GM21717 (cell line): Measurements from ENCODE around the gene SPATA2.
"Not testable (repeated sequence)": the region's sequence is repeated elsewhere in the genome, so short reads cannot be mapped to it uniquely, and the experiment has no call there.

Experiments
- ATAC-seq: cut with Tn5 transposase; IDR thresholded peaks from one replicate; pipeline ENCODE4 v1.9.1; 2021; ENCODE audit warnings: mild to moderate bottlenecking, moderate library complexity; ENCODE audit not compliant: unreplicated experiment

SPATA2 gene, protein sequence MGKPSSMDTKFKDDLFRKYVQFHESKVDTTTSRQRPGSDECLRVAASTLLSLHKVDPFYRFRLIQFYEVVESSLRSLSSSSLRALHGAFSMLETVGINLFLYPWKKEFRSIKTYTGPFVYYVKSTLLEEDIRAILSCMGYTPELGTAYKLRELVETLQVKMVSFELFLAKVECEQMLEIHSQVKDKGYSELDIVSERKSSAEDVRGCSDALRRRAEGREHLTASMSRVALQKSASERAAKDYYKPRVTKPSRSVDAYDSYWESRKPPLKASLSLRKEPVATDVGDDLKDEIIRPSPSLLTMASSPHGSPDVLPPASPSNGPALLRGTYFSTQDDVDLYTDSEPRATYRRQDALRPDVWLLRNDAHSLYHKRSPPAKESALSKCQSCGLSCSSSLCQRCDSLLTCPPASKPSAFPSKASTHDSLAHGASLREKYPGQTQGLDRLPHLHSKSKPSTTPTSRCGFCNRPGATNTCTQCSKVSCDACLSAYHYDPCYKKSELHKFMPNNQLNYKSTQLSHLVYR

DNA sequence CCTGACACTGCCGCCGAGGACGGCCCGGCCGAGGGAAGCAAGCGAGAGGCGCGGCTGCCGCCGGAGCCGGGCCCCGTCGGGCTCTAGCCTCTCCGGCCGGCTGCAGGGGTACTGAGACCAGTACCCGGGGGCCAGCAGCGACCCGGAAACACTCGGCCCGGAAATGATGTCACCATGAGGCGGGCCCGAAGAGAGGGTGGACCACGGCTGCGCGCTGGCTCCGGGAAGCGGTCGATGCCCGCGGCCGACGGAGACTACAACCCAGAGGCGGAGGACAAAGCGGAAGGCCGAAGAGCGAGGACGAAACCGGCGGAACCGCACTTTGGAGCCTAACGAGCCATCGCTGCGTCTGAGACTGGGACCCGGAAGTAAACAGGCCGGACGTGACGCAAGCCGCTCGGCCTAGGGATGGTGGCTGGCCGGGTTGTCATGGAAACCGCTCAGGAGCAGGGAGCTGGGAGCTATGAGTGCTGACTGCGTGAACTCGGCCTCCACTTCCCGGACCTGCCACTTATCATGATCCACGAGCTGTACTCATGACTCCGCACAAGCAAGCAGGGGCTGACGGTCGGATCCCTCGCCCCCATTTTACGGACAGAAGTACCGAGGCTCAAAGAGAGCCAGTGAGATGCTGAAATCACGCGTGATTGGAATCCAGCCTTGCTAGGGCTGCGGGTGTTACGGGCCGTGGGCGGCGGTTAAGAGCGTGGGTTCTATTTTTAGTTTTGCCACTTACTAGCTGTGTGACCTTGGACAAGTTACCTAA is at the start of gene SPATA2:
SPATA2 (minus strand) TSS at position 150 of the 766 bp plus-strand sequence. CDS start 7,039 bp downstream, outside the sequence.
- ATAC-seq = peak; percentile 76

DNA sequence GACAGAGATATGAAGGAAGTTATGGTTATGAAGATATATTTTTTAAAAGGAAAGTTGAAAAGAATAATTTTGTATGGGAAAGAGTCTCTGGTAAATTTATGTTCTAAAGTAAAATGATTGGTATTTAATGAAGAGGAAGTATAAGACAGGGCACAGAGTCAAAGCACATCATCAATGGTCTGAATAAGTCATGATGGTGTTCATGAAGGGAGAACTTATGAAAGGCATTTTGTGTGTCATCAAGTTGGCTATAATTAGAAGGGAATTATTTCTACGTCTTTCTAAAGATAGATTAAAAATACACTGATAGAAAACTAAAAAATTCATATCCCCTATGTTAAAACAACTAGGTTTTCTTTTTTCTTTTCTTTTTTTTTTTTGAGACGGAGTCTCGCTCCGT is 46.1 kb upstream of the SPATA2 start:
- ATAC-seq = no peak

DNA sequence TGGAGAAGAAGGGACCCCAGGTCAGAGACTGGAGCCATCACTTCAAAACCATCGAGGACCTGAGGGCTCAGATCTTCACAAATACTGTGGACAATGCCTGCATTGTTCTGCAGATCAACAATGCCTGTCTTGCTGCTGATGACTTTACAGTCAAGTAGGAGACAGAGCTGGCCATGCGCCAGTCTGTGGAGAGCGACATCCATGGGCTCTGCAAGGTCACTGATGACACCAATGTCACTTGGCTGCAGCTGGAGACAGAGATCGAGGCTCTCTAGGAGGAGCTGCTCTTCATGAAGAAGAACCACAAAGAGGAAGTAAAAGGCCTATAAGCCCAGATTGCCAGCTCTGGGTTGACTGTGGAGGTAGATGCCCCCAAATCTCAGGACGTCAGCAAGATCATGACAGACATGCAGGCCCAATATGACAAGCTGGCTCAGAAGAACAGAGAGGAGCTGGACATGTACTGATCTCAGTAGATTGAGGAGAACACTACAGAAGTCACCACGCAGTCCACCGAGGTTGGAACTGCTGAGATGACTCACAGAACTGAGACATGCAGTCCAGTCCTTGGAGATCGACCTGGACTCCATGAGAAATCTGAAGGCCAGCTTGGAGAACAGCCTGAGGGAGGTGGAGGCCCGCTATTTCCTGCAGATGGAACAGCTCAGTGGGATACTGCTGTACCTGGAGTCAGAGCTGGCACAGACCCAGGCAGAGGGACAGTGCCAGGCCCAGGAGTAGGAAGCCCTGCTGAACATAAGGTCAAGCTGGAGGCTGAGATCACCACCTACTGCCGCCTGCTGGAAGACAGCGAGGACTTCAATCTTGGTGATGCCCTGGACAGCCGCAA is 42.0 kb upstream of the SPATA2 start:
- not testable (repeated sequence) for ATAC-seq

DNA sequence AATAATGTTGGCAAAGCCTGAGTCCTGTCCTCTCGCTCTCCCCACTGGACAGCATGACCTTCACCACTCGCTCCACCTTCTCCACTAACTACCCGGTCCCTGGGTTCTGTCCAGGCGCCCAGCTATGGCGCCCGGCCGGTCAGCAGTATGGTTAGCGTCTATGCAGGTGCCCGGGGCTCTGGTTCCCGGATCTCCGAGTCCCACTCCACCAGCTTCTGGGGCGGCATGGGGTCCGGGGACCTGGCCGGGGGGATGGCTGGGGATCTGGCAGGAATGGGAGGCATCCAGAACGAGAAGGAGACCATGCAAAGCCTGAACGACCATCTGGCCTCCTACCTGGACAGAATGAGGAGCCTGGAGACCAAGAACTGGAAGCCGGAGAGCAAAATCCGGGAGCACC is 41.4 kb upstream of the SPATA2 start:
- ATAC-seq = no peak

DNA sequence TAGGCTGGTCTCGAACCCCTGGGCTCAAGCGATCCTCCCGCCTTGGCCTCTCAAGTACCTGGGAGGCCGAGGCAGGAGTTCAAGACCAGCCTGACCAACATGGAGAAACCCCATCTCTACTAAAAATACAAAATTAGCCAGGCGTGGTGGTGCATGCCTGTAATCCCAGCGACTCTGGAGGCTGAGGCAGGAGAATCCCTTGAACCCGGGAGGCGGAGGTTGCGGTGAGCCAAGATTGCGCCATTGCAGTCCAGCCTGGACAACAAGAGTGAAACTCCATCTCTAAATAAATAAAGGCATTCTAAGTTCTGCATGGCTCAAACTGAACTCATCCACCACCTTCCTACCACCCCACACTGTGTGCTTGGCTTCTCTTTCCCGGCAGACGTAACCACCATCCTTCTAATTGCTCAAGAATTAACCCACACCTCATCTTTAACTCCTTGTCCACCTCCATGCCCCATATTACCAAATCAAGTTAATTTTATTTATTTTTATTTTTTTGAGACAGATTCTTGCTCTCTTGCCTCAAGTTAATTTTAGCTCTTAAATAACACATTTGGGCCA is 40.6 kb upstream of the SPATA2 start:
- ATAC-seq = not testable (repeated sequence)

DNA sequence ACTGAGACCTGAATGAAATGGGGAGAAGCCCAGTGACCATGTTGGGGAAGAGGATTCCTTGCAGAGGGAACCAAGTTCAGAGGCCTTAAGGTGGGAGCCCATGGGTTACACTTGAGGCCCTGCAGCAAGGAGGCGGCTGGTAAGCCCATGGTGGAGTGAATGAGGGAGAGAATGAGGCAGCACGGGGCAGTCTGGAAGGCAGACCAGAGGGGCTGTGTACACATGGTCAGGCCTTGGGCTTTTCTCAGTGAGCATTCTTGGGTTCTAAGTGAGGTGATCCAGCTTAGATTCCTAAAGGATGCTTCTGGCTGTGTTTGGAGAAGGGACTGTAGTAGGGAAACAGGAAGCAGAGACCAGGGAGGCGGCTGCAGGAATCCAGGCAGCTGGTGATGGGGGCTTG is 39.8 kb upstream of the SPATA2 start:
- ATAC-seq = no peak

DNA sequence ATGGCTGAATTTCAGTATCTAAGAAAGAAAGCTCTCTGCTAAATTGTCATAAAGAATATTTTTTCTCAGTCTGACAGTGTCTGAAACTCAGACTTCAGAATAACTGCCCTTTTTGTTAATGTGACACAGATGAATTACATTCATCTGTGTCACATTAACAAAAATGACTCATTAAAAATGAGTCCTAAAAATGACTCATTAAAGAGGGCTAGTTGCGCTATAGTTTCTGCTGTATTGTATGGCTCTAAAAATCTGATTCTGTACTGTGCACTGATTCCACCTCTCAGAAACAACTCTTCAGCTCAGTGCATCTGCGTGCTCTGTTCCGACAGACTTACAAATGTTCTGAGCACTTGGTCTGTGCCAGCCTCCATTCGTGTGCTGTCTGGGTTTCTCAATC is 35.8 kb upstream of the SPATA2 start:
- ATAC-seq = no peak

DNA sequence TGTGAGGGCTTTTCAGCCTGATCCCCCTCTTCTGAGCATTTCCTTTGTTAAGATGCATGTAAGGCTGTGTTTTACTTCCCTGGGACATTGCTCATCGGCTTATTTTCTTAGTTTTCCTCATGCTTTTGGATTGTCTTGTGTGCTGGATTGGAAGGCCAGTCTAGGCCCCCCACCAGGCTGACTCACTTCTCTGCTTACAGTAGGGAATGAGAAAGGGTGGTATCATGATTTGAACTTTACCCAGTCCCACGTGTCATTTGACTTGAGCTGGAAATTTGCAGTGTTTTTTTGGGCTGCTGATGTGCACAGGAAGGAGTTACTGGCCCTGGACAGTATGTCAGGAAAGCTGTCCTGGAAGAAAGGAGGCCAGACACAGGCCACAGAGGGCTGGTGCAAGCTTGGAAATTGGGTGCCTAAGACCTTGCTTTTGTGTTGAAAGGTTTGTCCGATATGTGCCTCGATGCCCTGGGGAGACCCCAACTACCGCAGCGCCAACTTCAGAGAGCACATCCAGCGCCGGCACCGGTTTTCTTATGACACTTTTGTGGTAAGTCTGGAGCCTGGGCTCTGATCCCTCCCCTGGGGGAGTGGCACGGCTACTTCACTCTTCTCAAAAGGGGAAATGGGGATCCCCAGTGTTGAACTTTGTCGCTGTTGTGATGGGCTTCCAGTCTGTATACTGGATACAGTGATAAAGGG is 33.6 kb upstream of the SPATA2 start:
- no peak for ATAC-seq

DNA sequence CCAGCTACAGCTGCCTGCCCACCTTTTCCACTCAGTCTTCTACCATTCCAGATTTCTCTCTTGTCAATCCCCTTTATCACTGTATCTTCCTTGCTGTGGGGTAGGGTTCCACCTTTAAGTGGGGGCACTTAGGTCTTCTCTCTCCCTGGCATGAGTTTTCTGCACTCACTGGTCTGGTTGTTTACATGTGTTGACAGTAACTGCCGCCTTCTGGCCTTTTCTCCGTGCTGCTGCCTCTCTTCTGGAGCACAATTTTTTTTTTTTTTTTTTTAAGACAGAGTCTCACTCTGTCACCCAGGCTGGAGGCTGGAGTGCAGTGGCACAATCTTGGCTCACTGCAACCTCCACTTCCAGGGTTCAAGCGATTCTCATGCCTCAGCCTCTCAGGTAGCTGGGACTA is 32.8 kb upstream of the SPATA2 start:
- ATAC-seq = no peak

DNA sequence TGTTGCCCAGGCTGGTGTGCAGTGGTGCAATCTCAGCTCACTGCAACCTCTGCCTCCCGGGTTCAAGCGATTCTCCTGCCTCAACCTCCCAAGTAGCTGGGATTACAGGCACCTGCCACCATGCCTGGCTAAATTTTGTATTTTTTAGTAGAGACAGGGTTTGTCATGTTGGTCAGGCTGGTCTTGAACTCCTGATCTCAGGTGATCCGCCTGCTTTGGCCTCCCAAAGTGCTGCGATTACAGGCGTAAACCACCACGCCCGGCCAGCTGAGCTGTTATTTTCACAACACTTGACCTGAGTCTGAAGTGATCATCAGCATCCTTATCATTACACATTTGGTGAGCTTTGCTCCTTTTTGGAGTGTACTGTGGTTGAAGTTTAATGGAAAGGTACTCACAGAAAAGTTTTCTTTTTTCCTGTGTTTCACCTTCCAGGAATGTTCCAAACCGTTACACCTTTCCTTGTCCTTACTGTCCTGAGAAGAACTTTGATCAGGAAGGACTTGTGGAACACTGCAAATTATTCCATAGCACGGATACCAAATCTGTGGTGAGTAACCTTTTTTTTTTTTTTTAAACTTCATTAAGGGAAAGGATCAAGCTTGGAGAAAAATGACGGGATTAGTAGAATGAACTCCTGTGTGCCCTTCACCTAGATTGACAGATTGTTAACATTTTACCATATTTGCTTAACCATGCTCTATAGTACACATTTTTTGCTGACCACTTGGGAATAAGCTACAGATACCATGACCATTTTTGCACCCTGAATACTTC is 30.6 kb upstream of the SPATA2 start:
- ATAC-seq = no peak

DNA sequence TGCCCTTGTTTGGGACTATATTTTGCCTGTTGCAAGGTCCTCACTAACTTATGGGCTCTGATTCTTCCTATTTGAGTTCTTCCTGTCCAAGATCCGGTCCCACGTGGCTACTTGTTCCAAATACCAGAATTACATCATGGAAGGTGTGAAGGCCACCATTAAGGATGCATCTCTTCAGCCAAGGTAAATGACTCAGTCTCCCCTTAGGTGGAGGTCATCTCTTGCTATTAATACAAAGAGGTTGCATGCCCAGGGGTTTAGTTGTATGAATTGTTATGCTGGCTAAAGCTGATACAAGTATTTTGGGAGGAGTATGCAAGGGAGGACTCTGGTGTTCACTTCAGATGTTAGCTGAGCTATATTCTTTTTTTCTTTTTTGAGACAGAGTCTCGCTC is 30.0 kb upstream of the SPATA2 start:
- no peak for ATAC-seq

DNA sequence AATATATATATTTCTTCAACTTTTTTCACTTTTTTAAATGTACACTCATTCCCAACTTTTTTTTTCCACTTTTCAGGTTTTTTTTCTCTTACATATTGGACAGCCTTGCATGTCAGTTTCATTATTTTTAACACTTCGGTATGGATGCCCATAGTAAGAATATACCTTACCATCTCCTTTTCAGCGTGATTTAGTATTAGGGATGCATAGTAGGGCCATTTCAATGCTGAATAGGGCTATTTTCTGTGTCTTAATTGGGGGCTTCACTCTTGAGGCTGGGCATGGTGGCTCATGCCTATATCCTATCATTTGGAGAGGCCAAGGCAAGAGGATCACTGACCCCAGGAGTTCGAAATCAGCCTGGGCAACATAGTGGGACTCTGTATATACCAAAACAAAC is 27.6 kb upstream of the SPATA2 start:
- ATAC-seq = no peak

DNA sequence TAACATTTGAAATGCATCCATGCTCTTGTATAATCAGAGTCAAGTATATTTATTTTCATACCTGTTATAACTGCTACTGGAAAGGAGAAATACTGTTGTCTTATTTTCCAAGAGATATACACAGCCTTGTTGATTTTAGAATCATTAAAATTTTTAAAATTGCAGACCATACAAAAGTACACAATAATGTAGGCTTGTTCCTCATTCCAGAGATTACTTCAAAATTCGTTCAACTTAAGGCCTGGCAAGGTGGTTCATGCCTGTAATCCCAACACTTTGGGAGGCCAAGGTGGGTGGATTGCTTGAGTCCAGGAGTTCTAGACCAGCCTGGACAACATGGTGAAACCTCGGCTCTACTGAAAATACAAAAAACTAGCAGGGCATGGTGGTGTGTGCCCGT is 27.0 kb upstream of the SPATA2 start:
- no peak for ATAC-seq

DNA sequence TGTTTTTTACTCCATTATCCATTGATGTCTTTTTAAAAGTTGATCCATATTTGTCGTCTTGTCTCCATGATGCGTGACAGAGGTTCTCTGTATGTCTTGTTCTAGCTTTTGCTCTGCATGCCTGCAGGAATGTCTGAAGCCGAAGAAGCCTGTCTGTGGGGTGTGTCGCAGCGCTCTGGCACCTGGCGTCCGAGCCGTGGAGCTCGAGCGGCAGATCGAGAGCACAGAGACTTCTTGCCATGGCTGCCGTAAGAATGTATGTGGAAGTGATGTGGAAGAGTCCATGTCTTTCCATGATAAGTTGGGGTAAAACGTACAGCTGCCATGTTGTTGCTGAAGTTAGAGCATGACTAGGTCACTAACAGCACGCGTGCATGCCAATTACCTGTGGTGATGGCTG is 26.1 kb upstream of the SPATA2 start:
- ATAC-seq = no peak

DNA sequence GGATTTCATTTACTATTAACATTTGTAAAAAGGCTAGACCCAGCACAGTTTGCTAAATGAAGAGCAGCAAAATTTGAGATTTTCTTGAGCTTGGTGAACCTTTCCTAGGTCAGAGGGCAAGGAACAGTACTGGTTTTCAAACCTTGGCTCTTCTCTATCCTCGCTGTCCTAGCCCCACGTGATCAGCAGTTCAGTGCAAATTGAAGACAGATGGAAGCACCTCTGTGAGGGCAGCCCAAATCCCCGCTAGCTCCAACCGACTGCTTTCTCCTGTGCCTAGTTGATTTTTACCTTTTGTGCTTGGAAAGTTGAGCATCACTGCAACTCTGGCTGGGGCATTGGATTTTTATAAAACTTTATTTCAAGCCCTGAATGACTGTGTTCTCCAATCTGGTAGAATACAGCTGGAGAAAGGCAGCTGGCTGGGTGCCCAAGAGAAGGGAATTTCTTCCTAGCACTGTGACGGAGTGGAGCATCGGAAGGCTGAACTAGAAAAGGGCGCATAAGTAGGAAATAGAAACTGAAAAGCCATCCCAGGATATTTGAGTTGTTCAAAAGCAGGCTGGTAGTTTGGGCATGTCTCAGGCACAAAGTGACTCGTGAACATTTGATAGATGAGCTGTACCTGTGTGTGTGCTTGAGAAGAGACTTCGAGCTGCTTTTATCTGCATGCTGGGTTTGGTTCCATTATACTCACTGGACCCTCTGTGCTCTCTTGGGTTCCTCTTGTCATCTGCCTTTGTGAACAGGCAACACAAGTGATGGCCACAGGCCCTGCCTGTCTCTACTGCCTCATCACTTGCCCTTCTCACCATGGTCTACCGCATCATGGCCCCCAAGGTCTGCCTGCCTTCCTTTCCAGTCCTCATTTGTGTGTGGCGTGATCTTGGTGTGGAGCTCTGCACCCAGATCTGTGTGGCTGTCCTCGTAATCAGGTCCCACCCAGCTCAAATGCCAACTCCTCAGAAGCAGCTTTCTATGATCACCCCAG is 23.1 kb upstream of the SPATA2 start:
- ATAC-seq = no peak

DNA sequence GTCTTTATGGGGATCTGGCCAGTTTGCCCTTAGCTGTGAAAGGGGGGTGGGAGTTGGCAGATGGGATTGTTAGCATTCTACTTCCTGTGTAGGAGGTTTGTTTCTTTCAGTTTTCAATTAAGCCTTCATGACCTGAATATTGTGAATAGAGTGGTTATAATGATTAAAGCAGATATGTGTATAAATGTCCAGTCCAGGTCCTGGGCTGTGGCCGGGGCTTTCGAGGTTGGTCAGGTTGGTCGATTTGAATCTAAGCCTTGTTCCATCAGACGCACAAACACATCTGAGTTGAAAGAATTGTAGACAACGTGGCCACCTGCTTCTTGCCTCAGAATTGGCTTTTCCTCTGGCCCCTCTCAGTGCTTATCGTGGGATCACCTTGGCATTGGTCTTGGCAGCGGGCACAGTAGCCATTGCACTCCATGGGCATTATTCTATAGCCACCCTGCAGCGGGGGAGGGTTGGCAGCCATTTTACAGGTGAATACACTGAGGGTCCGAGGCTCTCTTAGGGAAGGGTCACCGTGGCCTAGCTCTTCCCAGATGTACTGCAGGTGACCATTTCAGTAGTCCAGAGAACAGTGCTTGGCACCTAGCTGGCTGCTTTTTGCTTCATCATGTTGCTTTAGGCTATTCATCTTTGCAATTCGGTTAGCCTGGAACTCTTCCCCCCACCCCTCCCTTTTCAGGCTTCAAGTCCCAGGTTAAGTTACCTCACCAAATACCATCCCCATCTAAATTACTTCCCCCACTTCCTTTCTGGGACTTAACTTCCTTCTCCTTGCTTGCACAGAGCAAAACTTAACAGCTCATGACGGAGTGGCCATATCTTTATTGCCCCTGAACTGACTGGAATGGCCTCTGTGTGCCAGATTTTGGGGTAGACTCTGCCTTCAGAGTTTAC is 21.9 kb upstream of the SPATA2 start:
- no peak for ATAC-seq
